Gastroesophageal sphincter (tissue), 3 donors: ENCODE results near the gene DYNC1LI2.

Source experiments
- EP300 ChIP-seq: sonication (generic); formaldehyde crosslinking; IDR thresholded peaks from one replicate; pipeline ENCODE4 v1.6.1; 2017; ENCODE audit warnings: antibody characterized with exemption, mild to moderate bottlenecking
- POLR2A ChIP-seq, 2 donors: fragments of 450-650 bp; IDR thresholded peaks; one replicate each; pipeline ENCODE4 v1.6.1; 2017; ENCODE audit warnings: antibody characterized with exemption in 2 of 2, mild to moderate bottlenecking in 2 of 2, moderate library complexity in 1 of 2
- TF ChIP-seq, protein P1 (sequence below), 4 experiments: fragments of 200-600 bp in 2 of 4; fragments of 450-650 bp in 2 of 4; sonication (generic) in 1 of 4; IDR thresholded peaks; one replicate each; pipeline ENCODE4 v1.5.1; 2017 to 2019; ENCODE audit warnings: antibody characterized with exemption in 4 of 4, mild to moderate bottlenecking in 2 of 4, moderate library complexity in 2 of 4

- TF ChIP-seq, protein P1, sequence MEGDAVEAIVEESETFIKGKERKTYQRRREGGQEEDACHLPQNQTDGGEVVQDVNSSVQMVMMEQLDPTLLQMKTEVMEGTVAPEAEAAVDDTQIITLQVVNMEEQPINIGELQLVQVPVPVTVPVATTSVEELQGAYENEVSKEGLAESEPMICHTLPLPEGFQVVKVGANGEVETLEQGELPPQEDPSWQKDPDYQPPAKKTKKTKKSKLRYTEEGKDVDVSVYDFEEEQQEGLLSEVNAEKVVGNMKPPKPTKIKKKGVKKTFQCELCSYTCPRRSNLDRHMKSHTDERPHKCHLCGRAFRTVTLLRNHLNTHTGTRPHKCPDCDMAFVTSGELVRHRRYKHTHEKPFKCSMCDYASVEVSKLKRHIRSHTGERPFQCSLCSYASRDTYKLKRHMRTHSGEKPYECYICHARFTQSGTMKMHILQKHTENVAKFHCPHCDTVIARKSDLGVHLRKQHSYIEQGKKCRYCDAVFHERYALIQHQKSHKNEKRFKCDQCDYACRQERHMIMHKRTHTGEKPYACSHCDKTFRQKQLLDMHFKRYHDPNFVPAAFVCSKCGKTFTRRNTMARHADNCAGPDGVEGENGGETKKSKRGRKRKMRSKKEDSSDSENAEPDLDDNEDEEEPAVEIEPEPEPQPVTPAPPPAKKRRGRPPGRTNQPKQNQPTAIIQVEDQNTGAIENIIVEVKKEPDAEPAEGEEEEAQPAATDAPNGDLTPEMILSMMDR (IDR thresholded peaks at IDR 0.05), result no peak
- TF ChIP-seq EP300, result no peak
- no peak for TF ChIP-seq POLR2A (IDR thresholded peaks at IDR 0.05)
Measured at GRCh38 chr16:66786551-66786950, 35.1 kb upstream of the DYNC1LI2 start.
